ENCODE measurements around the gene CCDC71L. TPM values are rescaled to one million over a fixed set of nuclear protein-coding genes. Genes with fewer than 3 reads are reported as not detected.

The CCDC71L gene
- total RNA-seq, 4 donors from 2014 or later: 3.0 to 13.4 (median 8.3) TPM

- TF ChIP-seq, protein P1, sequence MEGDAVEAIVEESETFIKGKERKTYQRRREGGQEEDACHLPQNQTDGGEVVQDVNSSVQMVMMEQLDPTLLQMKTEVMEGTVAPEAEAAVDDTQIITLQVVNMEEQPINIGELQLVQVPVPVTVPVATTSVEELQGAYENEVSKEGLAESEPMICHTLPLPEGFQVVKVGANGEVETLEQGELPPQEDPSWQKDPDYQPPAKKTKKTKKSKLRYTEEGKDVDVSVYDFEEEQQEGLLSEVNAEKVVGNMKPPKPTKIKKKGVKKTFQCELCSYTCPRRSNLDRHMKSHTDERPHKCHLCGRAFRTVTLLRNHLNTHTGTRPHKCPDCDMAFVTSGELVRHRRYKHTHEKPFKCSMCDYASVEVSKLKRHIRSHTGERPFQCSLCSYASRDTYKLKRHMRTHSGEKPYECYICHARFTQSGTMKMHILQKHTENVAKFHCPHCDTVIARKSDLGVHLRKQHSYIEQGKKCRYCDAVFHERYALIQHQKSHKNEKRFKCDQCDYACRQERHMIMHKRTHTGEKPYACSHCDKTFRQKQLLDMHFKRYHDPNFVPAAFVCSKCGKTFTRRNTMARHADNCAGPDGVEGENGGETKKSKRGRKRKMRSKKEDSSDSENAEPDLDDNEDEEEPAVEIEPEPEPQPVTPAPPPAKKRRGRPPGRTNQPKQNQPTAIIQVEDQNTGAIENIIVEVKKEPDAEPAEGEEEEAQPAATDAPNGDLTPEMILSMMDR (IDR thresholded peaks at IDR 0.05): no peak
- TF ChIP-seq POLR2A (IDR thresholded peaks at IDR 0.05): no peak
- intact Hi-C loops (cut with DNase I; ENCODE audit: low total_unique reads): no loop called here
- DNase-seq (ENCODE audit: low spot score in 2 of 2): no peak
- H3K4me3 ChIP-seq (ENCODE audit: low read depth, poor library complexity, severe bottlenecking): no peak overlapping the region
Measured at GRCh38 chr7:106613848-106614560, 47.0 kb downstream of the CCDC71L start.

- 98 to 99% methylated on average over 6 of the region's 6 CpGs for WGBS, 2 donors
- no peak for DNase-seq (ENCODE audit: low spot score in 2 of 2)
- no peak overlapping the region for H3K4me3 ChIP-seq (ENCODE audit: low read depth, poor library complexity, severe bottlenecking)
- intact Hi-C loops (cut with DNase I; ENCODE audit: low total_unique reads): no loop called here
- TF ChIP-seq POLR2A (IDR thresholded peaks at IDR 0.05): no peak
- TF ChIP-seq, protein P1 (IDR thresholded peaks at IDR 0.05): no peak
Measured at GRCh38 chr7:106613279-106613678, 47.7 kb downstream of the CCDC71L start.

DNA sequence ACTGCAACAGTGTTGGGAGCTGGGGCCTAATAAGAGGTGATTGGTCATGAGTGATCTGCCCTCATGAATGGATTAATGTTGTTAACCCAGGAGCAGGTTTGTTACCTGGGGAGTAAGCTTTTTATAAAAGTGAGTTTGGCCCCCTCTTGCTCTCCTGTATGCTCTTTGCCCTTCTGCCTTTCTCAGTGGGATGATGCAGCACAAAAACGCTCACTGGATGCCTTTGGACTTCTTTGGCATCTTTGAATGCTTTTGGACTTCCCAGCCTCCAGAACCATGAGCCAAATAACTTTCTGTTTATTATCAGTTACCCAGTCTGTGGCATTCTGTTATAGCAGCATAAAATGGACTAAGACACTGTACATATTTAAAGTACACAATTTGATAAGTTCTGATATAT lies 48.5 kb downstream of the CCDC71L start:
- TF ChIP-seq, protein P1 (IDR thresholded peaks at IDR 0.05): no peak
- no peak for TF ChIP-seq POLR2A (IDR thresholded peaks at IDR 0.05)
- WGBS, 2 donors: 88 to 93% methylated on average over 1 of the region's 1 CpG
- intact Hi-C loops (cut with DNase I; ENCODE audit: low total_unique reads): no loop called here
- H3K4me3 ChIP-seq (ENCODE audit: low read depth, poor library complexity, severe bottlenecking): no peak overlapping the region
- DNase-seq (ENCODE audit: low spot score in 2 of 2): no peak

DNA sequence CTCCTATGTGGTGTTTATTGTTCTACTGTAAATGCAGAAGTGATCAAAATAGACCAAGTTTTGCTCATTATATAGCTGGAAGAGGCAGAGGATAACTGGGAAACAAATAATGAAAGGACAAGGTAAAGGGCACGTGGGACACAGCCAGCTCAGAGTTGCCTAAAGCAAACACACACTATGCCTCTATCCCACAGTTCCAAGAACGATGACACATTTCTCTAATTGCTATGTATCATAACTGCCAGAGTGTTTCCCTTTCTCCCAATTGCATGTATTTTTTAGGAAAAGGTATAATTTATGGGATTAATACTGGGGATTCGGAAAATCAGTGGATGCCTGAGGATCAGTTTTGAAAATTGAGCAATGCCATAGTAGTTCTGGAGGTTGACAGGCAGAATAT lies 49.0 kb downstream of the CCDC71L start:
- TF ChIP-seq, protein P1 (IDR thresholded peaks at IDR 0.05): no peak
- no peak for TF ChIP-seq POLR2A (IDR thresholded peaks at IDR 0.05)
- 41 to 48% methylated on average over 3 of the region's 3 CpGs for WGBS, 2 donors
- no peak for DNase-seq (ENCODE audit: low spot score in 2 of 2)

GRCh38 chr7:106610996-106611886 lies 49.7 kb downstream of the CCDC71L start:
- DNase-seq (ENCODE audit: low spot score in 2 of 2): no peak
- H3K4me3 ChIP-seq (ENCODE audit: low read depth, poor library complexity, severe bottlenecking): no peak overlapping the region
- WGBS, 2 donors: 50 to 65% methylated on average over 6 of the region's 6 CpGs
- intact Hi-C loops (cut with DNase I; ENCODE audit: low total_unique reads): no loop called here
- no peak for TF ChIP-seq POLR2A (IDR thresholded peaks at IDR 0.05)
- TF ChIP-seq, protein P1 (IDR thresholded peaks at IDR 0.05): no peak

More for the DNA sequence above, 49.0 kb downstream of the CCDC71L start:
- H3K4me3 ChIP-seq (ENCODE audit: low read depth, poor library complexity, severe bottlenecking): no peak overlapping the region
- intact Hi-C loops (cut with DNase I; ENCODE audit: low total_unique reads): no loop called here
